GM12864 (cell line): ENCODE results near the gene NEXN.

Experiments used
- DNase-seq: peaks from one replicate; pipeline ENCODE4 v3.0.0-alpha.2; 2011; ENCODE audit warnings: low read depth
- H3K4me3 ChIP-seq: 2 replicates; pipeline ENCODE4 v1.5.1; 2011; ENCODE audit warnings: mild to moderate bottlenecking, low read depth, low read length, control low read depth
- CTCF ChIP-seq: IDR thresholded peaks from 2 replicates; pipeline ENCODE4 v1.5.1; 2011; ENCODE audit warnings: low read depth, mild to moderate bottlenecking, moderate library complexity, low read length, control low read depth, inconsistent platforms; ENCODE audit errors: missing control alignments

NEXN gene

GRCh38 chr1:77925956-77926355, 37.5 kb downstream of the NEXN start:
- H3K4me3 ChIP-seq: no peak overlapping the region
- TF ChIP-seq CTCF: no peak
- no peak for DNase-seq

- TF ChIP-seq CTCF: no peak
- DNase-seq: peak; percentile 41
- H3K4me3 ChIP-seq: peak overlapping the region; percentile 36; the same call in 1 of the 2 replicates
These were observed 38.3 kb downstream of the NEXN start for GRCh38 chr1:77926561-77927357.

GRCh38 chr1:77927414-77927813, 39.0 kb downstream of the NEXN start:
- TF ChIP-seq CTCF: no peak
- peak overlapping the region; percentile 36 for H3K4me3 ChIP-seq

GRCh38 chr1:77929806-77930205, 41.4 kb downstream of the NEXN start:
- DNase-seq: no peak
- no peak for TF ChIP-seq CTCF
- no peak overlapping the region for H3K4me3 ChIP-seq

More at GRCh38 chr1:77927414-77927813, 39.0 kb downstream of the NEXN start:
- DNase-seq: no peak

- no peak for DNase-seq
- H3K4me3 ChIP-seq: no peak overlapping the region
- TF ChIP-seq CTCF: no peak
These were observed 50.2 kb downstream of the NEXN start for GRCh38 chr1:77938651-77939050.

GRCh38 chr1:77940921-77941570, 52.6 kb downstream of the NEXN start:
- no peak for DNase-seq
- H3K4me3 ChIP-seq: no peak overlapping the region
- TF ChIP-seq CTCF: no peak
